ENCODE measurements around the gene GAREM2.

Gene GAREM2

DNA sequence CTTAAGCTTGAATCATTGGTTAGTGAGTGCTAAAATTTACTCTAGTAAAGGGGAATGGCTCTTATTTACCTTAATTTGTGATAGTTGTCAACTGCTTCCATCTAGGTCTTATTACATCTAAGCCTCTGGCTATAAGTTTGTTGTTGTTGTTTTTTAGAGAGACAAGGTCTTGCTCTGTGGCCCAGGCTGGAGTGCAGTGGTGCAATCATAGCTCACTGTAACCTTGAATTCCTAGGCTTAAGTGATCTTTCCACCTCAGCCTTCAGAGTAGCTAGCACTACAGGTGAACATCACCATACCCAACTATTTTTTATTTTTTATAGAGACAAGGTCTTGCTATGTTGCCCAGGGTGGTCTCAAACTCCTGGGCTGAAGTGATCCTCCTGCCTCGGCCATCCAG, 65.0 kb downstream of the GAREM2 start:
- DNase-seq (ENCODE audit: low spot score) = no peak

DNA sequence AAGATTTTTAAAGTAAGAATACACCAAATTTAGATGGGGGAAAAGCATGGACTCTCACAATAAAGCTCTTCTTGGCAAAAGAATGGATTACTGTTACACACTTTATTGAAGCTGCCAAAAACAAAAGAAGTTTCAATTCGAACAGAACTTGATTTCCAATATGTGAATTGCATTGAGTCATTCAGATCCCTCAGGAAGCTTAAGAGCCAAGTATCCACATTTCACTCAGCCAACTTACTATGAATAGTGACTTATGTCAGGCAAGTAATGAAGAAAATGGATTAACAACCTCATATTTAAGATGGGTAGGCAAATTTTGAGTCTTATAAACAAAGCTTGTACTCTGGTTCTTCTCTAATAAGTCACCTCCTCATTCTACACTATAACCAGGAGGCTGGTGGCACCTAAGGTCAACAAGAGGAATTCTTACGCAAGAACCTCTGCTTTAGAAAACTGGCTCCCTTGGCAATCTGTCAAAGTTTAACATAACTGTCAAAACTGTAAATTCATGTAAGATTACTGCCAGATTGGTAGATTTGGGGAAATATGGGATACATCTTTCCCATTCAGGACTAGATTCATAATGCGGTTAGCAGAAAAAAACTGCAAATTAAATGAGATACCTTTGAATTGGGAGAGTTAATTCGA, 65.5 kb downstream of the GAREM2 start:
- DNase-seq (ENCODE audit: low spot score) = no peak

All from hepatic stellate cell (primary cell).